HG03565 (cell line): Measurements from ENCODE around the gene NFIC.
"Not testable (repeated sequence)": the region's sequence is repeated elsewhere in the genome, so short reads cannot be mapped to it uniquely, and the experiment has no call there.

Experiments used
- ATAC-seq: cut with Tn5 transposase; IDR thresholded peaks from one replicate; pipeline ENCODE4 v1.9.1; 2021; ENCODE audit warnings: mild to moderate bottlenecking, moderate library complexity; ENCODE audit not compliant: unreplicated experiment

NFIC gene

GRCh38 chr19:3396881-3397265 is 30.5 kb downstream of the NFIC start:
- no peak for ATAC-seq

GRCh38 chr19:3397266-3398022 is 31.1 kb downstream of the NFIC start:
- no peak for ATAC-seq

- ATAC-seq: no peak
Measured at GRCh38 chr19:3398114-3398899, 31.9 kb downstream of the NFIC start.

- ATAC-seq: no peak
Measured at GRCh38 chr19:3398900-3399278, 32.5 kb downstream of the NFIC start.

GRCh38 chr19:3399311-3399710 is 32.9 kb downstream of the NFIC start:
- not testable (repeated sequence) for ATAC-seq

GRCh38 chr19:3401004-3401768 is 34.8 kb downstream of the NFIC start:
- no peak for ATAC-seq

- ATAC-seq: no peak
Measured at GRCh38 chr19:3402631-3403443, 36.5 kb downstream of the NFIC start.

- no peak for ATAC-seq
Measured at GRCh38 chr19:3403489-3404323, 37.3 kb downstream of the NFIC start.

GRCh38 chr19:3404324-3405260 is 38.2 kb downstream of the NFIC start:
- ATAC-seq: no peak

GRCh38 chr19:3405261-3405653 is 38.9 kb downstream of the NFIC start:
- no peak for ATAC-seq

GRCh38 chr19:3406571-3407111 is 40.3 kb downstream of the NFIC start:
- no peak for ATAC-seq

GRCh38 chr19:3407556-3408516 is 41.5 kb downstream of the NFIC start:
- no peak for ATAC-seq

GRCh38 chr19:3408996-3409345 is 42.6 kb downstream of the NFIC start:
- ATAC-seq: no peak

- ATAC-seq: no peak
Measured at GRCh38 chr19:3409346-3410064, 43.1 kb downstream of the NFIC start.

GRCh38 chr19:3411636-3412035 is 45.3 kb downstream of the NFIC start:
- no peak for ATAC-seq

- no peak for ATAC-seq
Measured at GRCh38 chr19:3412066-3412465, 45.7 kb downstream of the NFIC start.

- no peak for ATAC-seq
Measured at GRCh38 chr19:3413796-3414327, 47.5 kb downstream of the NFIC start.
